Measurements from ENCODE around the gene CCL21. TPM values are rescaled to one million over a fixed set of nuclear protein-coding genes. Genes with fewer than 3 reads are reported as not detected.

Gene CCL21
- total and polyA plus RNA-seq, 2 of the 8 experiments (the other 6 are each of a cell fraction or from before 2014, with no cell fraction given): not detected

- TF ChIP-seq CTBP2 (IDR thresholded peaks at IDR 0.05; ENCODE audit: borderline replicate concordance, insufficient read depth, insufficient read length, low read length) (peak; percentile 44), GABPA (IDR thresholded peaks at IDR 0.05; ENCODE audit: borderline replicate concordance, insufficient read depth, low read length) (no peak), KDM4A (IDR thresholded peaks at IDR 0.05; ENCODE audit: low read depth, low read length, severe bottlenecking) (no peak), RNF2 (IDR thresholded peaks at IDR 0.05; ENCODE audit: borderline replicate concordance, low read depth, low read length, missing control alignments, poor library complexity, severe bottlenecking) (no peak)
These were observed 45.5 kb downstream of the CCL21 start (continued) for GRCh38 chr9:34664281-34665066.

Measured in H1 (cell line).